Hepatocyte (in vitro differentiated cells): ENCODE measurements around the gene ATP2B1. TPM values are rescaled to one million over a fixed set of nuclear protein-coding genes. Genes with fewer than 3 reads are reported as not detected.

Experiments used
- DNase-seq: peaks from one replicate; pipeline ENCODE4 v3.0.0-alpha.2; 2016; ENCODE audit warnings: low spot score
- H2AFZ ChIP-seq: fragments of 200-600 bp; sonication (generic); 2 replicates; pipeline ENCODE4 v1.6.0; 2016; ENCODE audit warnings: antibody characterized with exemption, mild to moderate bottlenecking
- H3K27ac ChIP-seq: fragments of 200-600 bp; sonication (generic); 2 replicates; pipeline ENCODE4 v1.5.1; 2016; ENCODE audit warnings: mild to moderate bottlenecking
- H3K27me3 ChIP-seq: fragments of 200-600 bp; sonication (generic); 2 replicates; pipeline ENCODE4 v1.6.1; 2016
- H3K36me3 ChIP-seq: fragments of 200-600 bp; sonication (generic); replicated peaks from 2 replicates; pipeline ENCODE4 v1.5.1; 2016; ENCODE audit warnings: low read depth; ENCODE audit not compliant: insufficient read depth
- H3K4me1 ChIP-seq: fragments of 200-600 bp; sonication (generic); 2 replicates; pipeline ENCODE4 v1.5.1; 2016; ENCODE audit warnings: mild to moderate bottlenecking, moderate library complexity; ENCODE audit not compliant: insufficient read depth
- H3K4me2 ChIP-seq: fragments of 200-600 bp; sonication (generic); 2 replicates; pipeline ENCODE4 v1.6.0; 2016
- H3K4me3 ChIP-seq: fragments of 200-600 bp; sonication (generic); 2 replicates; pipeline ENCODE4 v1.5.1; 2016; ENCODE audit warnings: mild to moderate bottlenecking
- H3K79me2 ChIP-seq: fragments of 200-600 bp; sonication (generic); 2 replicates; pipeline ENCODE4 v1.6.0; 2017; ENCODE audit warnings: mild to moderate bottlenecking
- H3K9me2 ChIP-seq: fragments of 200-600 bp; sonication (generic); replicated peaks from 2 replicates; pipeline ENCODE4 v1.6.0; 2017; ENCODE audit warnings: mild to moderate bottlenecking; ENCODE audit not compliant: insufficient read depth
- H3K9me3 ChIP-seq: fragments of 200-600 bp; sonication (generic); 2 replicates; pipeline ENCODE4 v1.5.1; 2016; ENCODE audit warnings: low read depth, mild to moderate bottlenecking
- H4K20me1 ChIP-seq: fragments of 200-600 bp; sonication (generic); 2 replicates; pipeline ENCODE4 v1.6.0; 2016; ENCODE audit warnings: mild to moderate bottlenecking; ENCODE audit not compliant: insufficient read depth, poor library complexity, severe bottlenecking
- EZH2 ChIP-seq: fragments of 200-600 bp; sonication (generic); IDR thresholded peaks from 2 replicates; pipeline ENCODE4 v1.6.1; 2016; ENCODE audit warnings: antibody characterized with exemption, mild to moderate bottlenecking, borderline replicate concordance
- EZH2phosphoT487 ChIP-seq: fragments of 200-600 bp; sonication (generic); IDR thresholded peaks from one replicate; pipeline ENCODE4 v1.6.1; 2018; ENCODE audit warnings: antibody characterized with exemption, mild to moderate bottlenecking, low read depth, moderate library complexity; ENCODE audit not compliant: unreplicated experiment, severe bottlenecking
- WGBS: methylation state at CpG from one replicate; pipeline ENCODE4 v1.1.6; 2016; ENCODE audit warnings: low lambda C conversion rate; ENCODE audit errors: missing lambda C conversion rate; 5-methylcytosine and 5-hydroxymethylcytosine counted together
- polyA plus RNA-seq: library from polyadenylated mRNA; unstranded; fragments of >200 nt; fragmentation: Nextera tagmentation; extraction: Ambion mirVana; gene quantifications from 2 replicates; pipeline ENCODE4 v1.2.1, GENCODE V29; 2016
- total RNA-seq: library from RNA; depleted of rRNA; stranded (reverse); fragments of >200 nt; gene quantifications from 2 replicates; pipeline ENCODE4 v1.2.3, GENCODE V29; 2014
- TF ChIP-seq, protein P1 (sequence below): fragments of 200-600 bp; sonication (generic); IDR thresholded peaks from 2 replicates; pipeline ENCODE4 v1.5.1; 2016; ENCODE audit warnings: antibody characterized with exemption, mild to moderate bottlenecking; ENCODE audit not compliant: poor library complexity

ATP2B1 gene
- total and polyA plus RNA-seq, 2 experiments from 2014 or later = 52.2 to 67.2 TPM

GRCh38 chr12:89695830-89696229 is 12.8 kb downstream of the ATP2B1 start:
- no peak for DNase-seq

GRCh38 chr12:89695100-89695499 is 13.5 kb downstream of the ATP2B1 start:
- Histone ChIP-seq H3K4me1 (no peaks in the 10 kb centered on the region), H3K79me2 (peaks cover 100% of the 10 kb centered on the region), H2AFZ (no peak overlapping the region), H3K36me3 (no peaks in the 10 kb centered on the region), H4K20me1 (peaks cover 31% of the 10 kb centered on the region), H3K9me2 (no peaks in the 10 kb centered on the region), H3K9me3 (no peaks in the 10 kb centered on the region), H3K4me2 (no peak overlapping the region), H3K27ac (no peak overlapping the region), H3K4me3 (no peak overlapping the region), H3K27me3 (no peaks in the 10 kb centered on the region)
- DNase-seq = no peak
- TF ChIP-seq EZH2 (no peak), EZH2phosphoT487 (no peak)
- TF ChIP-seq, protein P1, sequence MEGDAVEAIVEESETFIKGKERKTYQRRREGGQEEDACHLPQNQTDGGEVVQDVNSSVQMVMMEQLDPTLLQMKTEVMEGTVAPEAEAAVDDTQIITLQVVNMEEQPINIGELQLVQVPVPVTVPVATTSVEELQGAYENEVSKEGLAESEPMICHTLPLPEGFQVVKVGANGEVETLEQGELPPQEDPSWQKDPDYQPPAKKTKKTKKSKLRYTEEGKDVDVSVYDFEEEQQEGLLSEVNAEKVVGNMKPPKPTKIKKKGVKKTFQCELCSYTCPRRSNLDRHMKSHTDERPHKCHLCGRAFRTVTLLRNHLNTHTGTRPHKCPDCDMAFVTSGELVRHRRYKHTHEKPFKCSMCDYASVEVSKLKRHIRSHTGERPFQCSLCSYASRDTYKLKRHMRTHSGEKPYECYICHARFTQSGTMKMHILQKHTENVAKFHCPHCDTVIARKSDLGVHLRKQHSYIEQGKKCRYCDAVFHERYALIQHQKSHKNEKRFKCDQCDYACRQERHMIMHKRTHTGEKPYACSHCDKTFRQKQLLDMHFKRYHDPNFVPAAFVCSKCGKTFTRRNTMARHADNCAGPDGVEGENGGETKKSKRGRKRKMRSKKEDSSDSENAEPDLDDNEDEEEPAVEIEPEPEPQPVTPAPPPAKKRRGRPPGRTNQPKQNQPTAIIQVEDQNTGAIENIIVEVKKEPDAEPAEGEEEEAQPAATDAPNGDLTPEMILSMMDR = no peak
- WGBS = 91% methylated on average over 2 of the region's 2 CpGs

More at GRCh38 chr12:89695830-89696229, 12.8 kb downstream of the ATP2B1 start:
- Histone ChIP-seq H3K27ac (no peak overlapping the region), H3K4me2 (no peak overlapping the region), H3K4me1 (peaks cover 4% of the 10 kb centered on the region), H4K20me1 (peaks cover 38% of the 10 kb centered on the region), H3K79me2 (peaks cover 99% of the 10 kb centered on the region), H2AFZ (no peak overlapping the region), H3K27me3 (no peaks in the 10 kb centered on the region), H3K36me3 (no peaks in the 10 kb centered on the region), H3K9me3 (no peaks in the 10 kb centered on the region), H3K9me2 (no peaks in the 10 kb centered on the region), H3K4me3 (no peak overlapping the region)
- 91% methylated on average over 1 of the region's 1 CpG for WGBS
- TF ChIP-seq, protein P1 = no peak
- no peak for TF ChIP-seq EZH2phosphoT487

GRCh38 chr12:89694542-89694941 is 14.1 kb downstream of the ATP2B1 start:
- TF ChIP-seq, protein P1 = no peak
- TF ChIP-seq EZH2 (no peak), EZH2phosphoT487 (no peak)
- DNase-seq = no peak
- Histone ChIP-seq H3K9me2 (no peaks in the 10 kb centered on the region), H3K27ac (no peak overlapping the region), H3K4me2 (no peak overlapping the region), H3K4me1 (no peaks in the 10 kb centered on the region), H2AFZ (no peak overlapping the region), H3K27me3 (no peaks in the 10 kb centered on the region), H3K36me3 (no peaks in the 10 kb centered on the region), H3K9me3 (no peaks in the 10 kb centered on the region), H3K79me2 (peaks cover 100% of the 10 kb centered on the region), H3K4me3 (no peak overlapping the region), H4K20me1 (peaks cover 28% of the 10 kb centered on the region)
- WGBS = 94% methylated on average over 5 of the region's 5 CpGs
